ENCODE data around the gene FBXL14.

DNA sequence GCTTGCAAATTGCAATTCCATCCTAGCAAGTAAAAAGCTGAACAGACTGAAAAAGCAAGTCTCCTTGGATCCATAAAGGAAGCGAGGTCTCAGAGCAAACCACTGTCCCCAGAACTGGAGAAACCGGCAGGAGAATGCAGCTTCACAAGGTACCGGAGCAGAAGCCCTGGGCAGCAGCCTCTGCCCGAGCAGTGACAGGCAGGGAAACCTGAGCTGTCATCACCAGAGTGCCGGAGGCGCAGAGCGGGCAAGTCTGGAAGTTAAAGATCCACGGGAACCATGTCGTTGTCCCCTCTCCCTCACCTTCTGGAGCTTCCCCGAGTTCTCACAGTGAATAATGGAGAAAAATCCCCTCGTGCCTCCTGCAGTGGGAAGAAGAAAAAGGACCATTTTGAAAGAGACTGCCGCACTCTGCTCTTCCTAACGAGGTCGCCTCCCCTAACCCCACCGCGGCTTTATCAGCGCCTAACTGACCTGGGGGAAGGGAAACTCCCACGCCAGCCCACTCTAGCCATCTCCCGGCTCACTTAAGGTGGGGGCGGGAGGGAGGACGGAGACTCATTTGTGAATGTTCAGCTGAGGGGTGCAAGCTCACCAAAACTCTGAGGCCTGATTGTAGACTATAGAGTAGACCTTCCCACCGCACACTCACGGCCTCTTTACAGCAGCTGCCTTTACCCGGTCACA, 27.8 kb downstream of the FBXL14 start:
- TF ChIP-seq, protein P1, sequence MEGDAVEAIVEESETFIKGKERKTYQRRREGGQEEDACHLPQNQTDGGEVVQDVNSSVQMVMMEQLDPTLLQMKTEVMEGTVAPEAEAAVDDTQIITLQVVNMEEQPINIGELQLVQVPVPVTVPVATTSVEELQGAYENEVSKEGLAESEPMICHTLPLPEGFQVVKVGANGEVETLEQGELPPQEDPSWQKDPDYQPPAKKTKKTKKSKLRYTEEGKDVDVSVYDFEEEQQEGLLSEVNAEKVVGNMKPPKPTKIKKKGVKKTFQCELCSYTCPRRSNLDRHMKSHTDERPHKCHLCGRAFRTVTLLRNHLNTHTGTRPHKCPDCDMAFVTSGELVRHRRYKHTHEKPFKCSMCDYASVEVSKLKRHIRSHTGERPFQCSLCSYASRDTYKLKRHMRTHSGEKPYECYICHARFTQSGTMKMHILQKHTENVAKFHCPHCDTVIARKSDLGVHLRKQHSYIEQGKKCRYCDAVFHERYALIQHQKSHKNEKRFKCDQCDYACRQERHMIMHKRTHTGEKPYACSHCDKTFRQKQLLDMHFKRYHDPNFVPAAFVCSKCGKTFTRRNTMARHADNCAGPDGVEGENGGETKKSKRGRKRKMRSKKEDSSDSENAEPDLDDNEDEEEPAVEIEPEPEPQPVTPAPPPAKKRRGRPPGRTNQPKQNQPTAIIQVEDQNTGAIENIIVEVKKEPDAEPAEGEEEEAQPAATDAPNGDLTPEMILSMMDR (IDR thresholded peaks at IDR 0.05) = no peak
- TF ChIP-seq POLR2A (IDR thresholded peaks at IDR 0.05) = no peak
